ENCODE results near the gene CALD1.

The CALD1 gene

GRCh38 chr7:134903073-134903790 is 123.8 kb downstream of the CALD1 start:
- no peaks in the 10 kb centered on the region for H3K27me3 Mint-ChIP-seq
- no peaks in the 10 kb centered on the region for H3K9me3 Mint-ChIP-seq
- H3K36me3 Mint-ChIP-seq (ENCODE audit: low read depth) = no peaks in the 10 kb centered on the region
- no peaks in the 10 kb centered on the region for H3K4me1 Mint-ChIP-seq
- ATAC-seq (no peak), DNase-seq (no peak)
- no peak overlapping the region for H3K27ac Mint-ChIP-seq
- no peak overlapping the region for H3K4me3 Mint-ChIP-seq

- Mint-ChIP-seq H3K4me3 (no peak overlapping the region), H3K4me1 (no peaks in the 10 kb centered on the region), H3K27me3 (no peaks in the 10 kb centered on the region), H3K27ac (no peak overlapping the region), H3K9me3 (no peaks in the 10 kb centered on the region), H3K36me3 (ENCODE audit: low read depth) (no peaks in the 10 kb centered on the region)
- no peak for DNase-seq
- no peak for ATAC-seq
These were observed 125.9 kb downstream of the CALD1 start for GRCh38 chr7:134905375-134905774.

- H3K4me3 Mint-ChIP-seq = no peak overlapping the region
- no peaks in the 10 kb centered on the region for H3K36me3 Mint-ChIP-seq (ENCODE audit: low read depth)
- no peaks in the 10 kb centered on the region for H3K9me3 Mint-ChIP-seq
- ATAC-seq (no peak), DNase-seq (no peak)
- H3K27ac Mint-ChIP-seq = no peak overlapping the region
- H3K4me1 Mint-ChIP-seq = peaks cover 2% of the 10 kb centered on the region
- H3K27me3 Mint-ChIP-seq = no peaks in the 10 kb centered on the region
These were observed 127.6 kb downstream of the CALD1 start for GRCh38 chr7:134907000-134907399.

- Mint-ChIP-seq H3K4me3 (no peak overlapping the region), H3K9me3 (no peaks in the 10 kb centered on the region), H3K27ac (no peak overlapping the region), H3K27me3 (no peaks in the 10 kb centered on the region), H3K36me3 (ENCODE audit: low read depth) (no peaks in the 10 kb centered on the region), H3K4me1 (peaks cover 2% of the 10 kb centered on the region)
- no peak for ATAC-seq
- no peak for DNase-seq
These were observed 128.2 kb downstream of the CALD1 start for GRCh38 chr7:134907639-134908038.

- Mint-ChIP-seq H3K27ac (no peak overlapping the region), H3K9me3 (no peaks in the 10 kb centered on the region), H3K4me1 (peaks cover 2% of the 10 kb centered on the region), H3K27me3 (no peaks in the 10 kb centered on the region), H3K36me3 (ENCODE audit: low read depth) (no peaks in the 10 kb centered on the region), H3K4me3 (no peak overlapping the region)
- DNase-seq (no peak), ATAC-seq (no peak)
These were observed 128.9 kb downstream of the CALD1 start for GRCh38 chr7:134908289-134908688.

GRCh38 chr7:134910214-134910890 is 130.9 kb downstream of the CALD1 start:
- H3K4me3 Mint-ChIP-seq = no peak overlapping the region
- no peaks in the 10 kb centered on the region for H3K9me3 Mint-ChIP-seq
- ATAC-seq (no peak), DNase-seq (no peak)
- no peaks in the 10 kb centered on the region for H3K36me3 Mint-ChIP-seq (ENCODE audit: low read depth)
- no peaks in the 10 kb centered on the region for H3K27me3 Mint-ChIP-seq
- H3K4me1 Mint-ChIP-seq = peaks cover 2% of the 10 kb centered on the region
- H3K27ac Mint-ChIP-seq = no peak overlapping the region

- peaks cover 2% of the 10 kb centered on the region for H3K4me1 Mint-ChIP-seq
- DNase-seq = no peak
These were observed 131.5 kb downstream of the CALD1 start for GRCh38 chr7:134910968-134911367.

GRCh38 chr7:134916171-134916883 is 136.9 kb downstream of the CALD1 start:
- no peaks in the 10 kb centered on the region for H3K27me3 Mint-ChIP-seq
- H3K4me3 Mint-ChIP-seq = no peak overlapping the region
- no peaks in the 10 kb centered on the region for H3K9me3 Mint-ChIP-seq
- H3K4me1 Mint-ChIP-seq = peaks cover 11% of the 10 kb centered on the region
- no peaks in the 10 kb centered on the region for H3K36me3 Mint-ChIP-seq (ENCODE audit: low read depth)
- ATAC-seq (no peak), DNase-seq (no peak)
- H3K27ac Mint-ChIP-seq = no peak overlapping the region

More at GRCh38 chr7:134910968-134911367, 131.5 kb downstream of the CALD1 start:
- Mint-ChIP-seq H3K27ac (no peak overlapping the region), H3K27me3 (no peaks in the 10 kb centered on the region), H3K4me3 (no peak overlapping the region), H3K9me3 (no peaks in the 10 kb centered on the region), H3K36me3 (ENCODE audit: low read depth) (no peaks in the 10 kb centered on the region)
- no peak for ATAC-seq

GRCh38 chr7:134919240-134919641 is 139.8 kb downstream of the CALD1 start:
- no peaks in the 10 kb centered on the region for H3K27me3 Mint-ChIP-seq
- DNase-seq = no peak
- H3K4me3 Mint-ChIP-seq = no peak overlapping the region
- no peaks in the 10 kb centered on the region for H3K36me3 Mint-ChIP-seq (ENCODE audit: low read depth)
- no peaks in the 10 kb centered on the region for H3K9me3 Mint-ChIP-seq
- no peak for ATAC-seq
- H3K27ac Mint-ChIP-seq = no peak overlapping the region
- H3K4me1 Mint-ChIP-seq = peaks cover 11% of the 10 kb centered on the region

- no peak for DNase-seq
- Mint-ChIP-seq H3K4me3 (no peak overlapping the region), H3K27ac (no peak overlapping the region), H3K36me3 (ENCODE audit: low read depth) (no peaks in the 10 kb centered on the region), H3K27me3 (no peaks in the 10 kb centered on the region), H3K9me3 (no peaks in the 10 kb centered on the region), H3K4me1 (peaks cover 11% of the 10 kb centered on the region)
- ATAC-seq = no peak
These were observed 140.8 kb downstream of the CALD1 start for GRCh38 chr7:134920026-134920753.

- no peaks in the 10 kb centered on the region for H3K36me3 Mint-ChIP-seq (ENCODE audit: low read depth)
- H3K4me1 Mint-ChIP-seq = peaks cover 11% of the 10 kb centered on the region
- ATAC-seq (no peak), DNase-seq (no peak)
- no peaks in the 10 kb centered on the region for H3K27me3 Mint-ChIP-seq
- H3K9me3 Mint-ChIP-seq = no peaks in the 10 kb centered on the region
- H3K27ac Mint-ChIP-seq = no peak overlapping the region
- H3K4me3 Mint-ChIP-seq = no peak overlapping the region
These were observed 143.6 kb downstream of the CALD1 start for GRCh38 chr7:134922720-134923704.

GRCh38 chr7:134925766-134926165 is 146.3 kb downstream of the CALD1 start:
- H3K27ac Mint-ChIP-seq = no peak overlapping the region

GRCh38 chr7:134926396-134926795 is 147.0 kb downstream of the CALD1 start:
- Mint-ChIP-seq H3K27ac (no peak overlapping the region), H3K27me3 (no peaks in the 10 kb centered on the region), H3K4me1 (no peaks in the 10 kb centered on the region), H3K9me3 (no peaks in the 10 kb centered on the region), H3K36me3 (ENCODE audit: low read depth) (no peaks in the 10 kb centered on the region), H3K4me3 (no peak overlapping the region)
- ATAC-seq (no peak), DNase-seq (no peak)

More at GRCh38 chr7:134925766-134926165, 146.3 kb downstream of the CALD1 start:
- Mint-ChIP-seq H3K9me3 (no peaks in the 10 kb centered on the region), H3K4me1 (peaks cover 1% of the 10 kb centered on the region), H3K36me3 (ENCODE audit: low read depth) (no peaks in the 10 kb centered on the region), H3K4me3 (no peak overlapping the region), H3K27me3 (no peaks in the 10 kb centered on the region)
- DNase-seq (no peak), ATAC-seq (no peak)

Data from activated naive CD8-positive, alpha-beta T cell treated with anti-CD3 and anti-CD28 coated beads, Interleukin-2, amount 50 U/mL, for 24 hours (primary cell).